ENCODE results near the gene FAM13A. TPM values are rescaled to one million over a fixed set of nuclear protein-coding genes. Genes with fewer than 3 reads are reported as not detected.
A peak's percentile ranks its signal among the peaks of the same experiment; 100 is the strongest.

Gene FAM13A
- total and polyA plus RNA-seq, 8 donors, result 6.0 to 132 (median 45.7) TPM

- TF ChIP-seq CTCF (IDR thresholded peaks at IDR 0.05) (no peak), POLR2A (IDR thresholded peaks at IDR 0.05) (no peak)
- H3K4me3 ChIP-seq, result no peak overlapping the region
- peak overlapping the region in 1 of 5 donors; percentile 0 for H3K27ac ChIP-seq
- peaks cover 21 to 85% (median 82%) of the 10 kb centered on the region in 4 donors for H3K36me3 ChIP-seq
- intact Hi-C loops (cut with DNase I; ENCODE audit: low total_unique reads), result no loop called here
- no peak for DNase-seq
- WGBS, 5 donors, result 74 to 86% (median 83%) methylated on average over 9 to 10 of the region's 10 CpGs
- H3K27me3 ChIP-seq, result no peaks in the 10 kb centered on the region
- peaks cover 6 to 18% (median 12%) of the 10 kb centered on the region in 4 donors for H3K9me3 ChIP-seq
- H3K4me1 ChIP-seq, result peaks cover 0 to 11% (median 3%) of the 10 kb centered on the region in 4 donors
These were observed 336.2 kb downstream of the FAM13A start for GRCh38 chr4:88720451-88721428.

GRCh38 chr4:88719381-88719780 lies 337.6 kb downstream of the FAM13A start:
- TF ChIP-seq POLR2AphosphoS5 (IDR thresholded peaks at IDR 0.05) (no peak), POLR2A (IDR thresholded peaks at IDR 0.05) (no peak), CTCF (IDR thresholded peaks at IDR 0.05) (no peak), EP300 (IDR thresholded peaks at IDR 0.05) (no peak)
- intact Hi-C loops (cut with DNase I; ENCODE audit: low total_unique reads), result no loop called here
- no peaks in the 10 kb centered on the region for H3K27me3 ChIP-seq
- H3K4me3 ChIP-seq, result no peak overlapping the region
- DNase-seq, result no peak
- no peak overlapping the region for H3K27ac ChIP-seq
- peaks cover 0 to 11% (median 3%) of the 10 kb centered on the region in 4 donors for H3K4me1 ChIP-seq
- H3K9me3 ChIP-seq, result peaks cover 6 to 18% (median 12%) of the 10 kb centered on the region in 4 donors
- 78 to 98% (median 93%) methylated on average over 1 of the region's 1 CpG for WGBS, 5 donors
- peaks cover 16 to 74% (median 71%) of the 10 kb centered on the region in 4 donors for H3K36me3 ChIP-seq

GRCh38 chr4:88718098-88718497 lies 338.9 kb downstream of the FAM13A start:
- no peak overlapping the region for H3K27ac ChIP-seq
- peaks cover 6 to 18% (median 12%) of the 10 kb centered on the region in 4 donors for H3K9me3 ChIP-seq
- no peaks in the 10 kb centered on the region for H3K27me3 ChIP-seq
- TF ChIP-seq CTCF (IDR thresholded peaks at IDR 0.05) (no peak), POLR2A (IDR thresholded peaks at IDR 0.05) (no peak), POLR2AphosphoS5 (IDR thresholded peaks at IDR 0.05) (no peak), EP300 (IDR thresholded peaks at IDR 0.05) (no peak)
- intact Hi-C loops (cut with DNase I; ENCODE audit: low total_unique reads), result no loop called here
- 94 to 99% (median 96%) methylated on average over 5 of the region's 5 CpGs for WGBS, 5 donors
- H3K4me3 ChIP-seq, result no peak overlapping the region
- DNase-seq, result no peak
- H3K36me3 ChIP-seq, result peaks cover 11 to 68% (median 61%) of the 10 kb centered on the region in 4 donors
- peaks cover 0 to 11% (median 3%) of the 10 kb centered on the region in 4 donors for H3K4me1 ChIP-seq

- H3K36me3 ChIP-seq, result peaks cover 11 to 68% (median 64%) of the 10 kb centered on the region in 4 donors
- intact Hi-C loops (cut with DNase I; ENCODE audit: low total_unique reads), result no loop called here
- H3K27me3 ChIP-seq, result no peaks in the 10 kb centered on the region
- H3K9me3 ChIP-seq, result peaks cover 6 to 18% (median 12%) of the 10 kb centered on the region in 4 donors
- 88 to 100% (median 96%) methylated on average over 1 of the region's 1 CpG for WGBS, 5 donors
- no peak overlapping the region for H3K27ac ChIP-seq
- DNase-seq, result no peak
- H3K4me3 ChIP-seq, result no peak overlapping the region
- no peaks in the 10 kb centered on the region for H3K4me1 ChIP-seq
- TF ChIP-seq POLR2AphosphoS5 (IDR thresholded peaks at IDR 0.05) (no peak), CTCF (IDR thresholded peaks at IDR 0.05) (no peak), EP300 (IDR thresholded peaks at IDR 0.05) (no peak), POLR2A (IDR thresholded peaks at IDR 0.05) (no peak)
These were observed 343.2 kb downstream of the FAM13A start for GRCh38 chr4:88713782-88714181.
